ENCODE measurements around the gene TOR3A. TPM values are rescaled to one million over a fixed set of nuclear protein-coding genes. Genes with fewer than 3 reads are reported as not detected.
A peak's percentile ranks its signal among the peaks of the same experiment; 100 is the strongest.

Gene TOR3A
- polyA plus RNA-seq, 2 of the 4 experiments (the other 2 are of a cell fraction), result 30.7 to 44.5 TPM

DNA sequence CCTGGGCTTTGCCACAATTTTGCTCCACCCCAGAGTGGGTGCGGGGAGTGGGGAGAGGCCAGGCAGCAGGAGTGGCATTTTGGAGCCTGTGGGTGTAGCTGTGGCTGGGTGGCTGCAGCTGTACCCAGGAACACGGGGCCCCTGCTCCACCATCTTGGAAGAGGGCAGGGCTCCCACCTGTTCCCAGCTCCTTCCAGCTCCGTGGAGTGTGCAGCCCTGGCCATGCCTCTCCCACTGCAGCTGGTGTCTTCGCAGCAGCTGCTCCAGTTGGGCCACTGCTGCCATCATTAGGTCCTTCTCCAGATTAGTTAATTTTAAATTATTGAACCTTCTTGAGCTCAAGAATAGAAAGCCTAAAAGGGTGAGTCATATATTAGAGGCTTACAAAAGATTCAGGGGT is 38.6 kb upstream of the TOR3A start:
- DNase-seq (ENCODE audit: low read depth in 1 of 2, low spot score in 1 of 2) (no peak), ATAC-seq (no peak), FAIRE-seq (no peak)
- WGBS (ENCODE audit: missing lambda C conversion rate), result 90% methylated on average over 3 of the region's 4 CpGs
- no peak for TF ChIP-seq ZSCAN20 (CRISPR knock-in tag; IDR thresholded peaks at IDR 0.05)
- no peak for TF ChIP-seq MYC (IDR thresholded peaks at IDR 0.05; ENCODE audit: borderline replicate concordance, low read length)
- TF ChIP-seq, protein P1, sequence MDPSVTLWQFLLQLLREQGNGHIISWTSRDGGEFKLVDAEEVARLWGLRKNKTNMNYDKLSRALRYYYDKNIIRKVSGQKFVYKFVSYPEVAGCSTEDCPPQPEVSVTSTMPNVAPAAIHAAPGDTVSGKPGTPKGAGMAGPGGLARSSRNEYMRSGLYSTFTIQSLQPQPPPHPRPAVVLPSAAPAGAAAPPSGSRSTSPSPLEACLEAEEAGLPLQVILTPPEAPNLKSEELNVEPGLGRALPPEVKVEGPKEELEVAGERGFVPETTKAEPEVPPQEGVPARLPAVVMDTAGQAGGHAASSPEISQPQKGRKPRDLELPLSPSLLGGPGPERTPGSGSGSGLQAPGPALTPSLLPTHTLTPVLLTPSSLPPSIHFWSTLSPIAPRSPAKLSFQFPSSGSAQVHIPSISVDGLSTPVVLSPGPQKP (IDR thresholded peaks at IDR 0.05; ENCODE audit: low read depth, low read length), result no peak
- TF ChIP-seq RARB (CRISPR knock-in tag; IDR thresholded peaks at IDR 0.05), result no peak
- no peak for TF ChIP-seq JUNB (IDR thresholded peaks at IDR 0.05)
- TF ChIP-seq POLR2AphosphoS2 (conservative IDR thresholded peaks at IDR 0.05; ENCODE audit: low read length), result no peak
- TF ChIP-seq KDM5A (IDR thresholded peaks at IDR 0.05), result no peak
- TF ChIP-seq HOXB13 (CRISPR knock-in tag; IDR thresholded peaks at IDR 0.05; ENCODE audit: low read depth), result no peak
- no peak for TF ChIP-seq CHD4 (IDR thresholded peaks at IDR 0.05; ENCODE audit: borderline replicate concordance)
- no peak for TF ChIP-seq HEYL (CRISPR knock-in tag; IDR thresholded peaks at IDR 0.05)
- no peak for TF ChIP-seq MAZ (IDR thresholded peaks at IDR 0.05; ENCODE audit: borderline replicate concordance, low read depth, low read length)
- no peak for TF ChIP-seq RAD21 (conservative IDR thresholded peaks at IDR 0.05 in 1 of 2, IDR thresholded peaks at IDR 0.05 in 1 of 2)
- no peak for TF ChIP-seq EHF (CRISPR knock-in tag; IDR thresholded peaks at IDR 0.05)
- CTCF ChIA-PET, result interaction anchor here (0.9 to 4.3 kb wide), 4 partner anchors 35 to 512 kb away, joined by 3 to 14 read pairs (median 7); no protein-coding TSS in a partner anchor
- Histone ChIP-seq H3K9me3 (no peaks in the 10 kb centered on the region), H3K4me1 (peaks cover 23% of the 10 kb centered on the region), H3K4me2 (no peak overlapping the region), H3K4me3 (no peak overlapping the region), H3K27ac (no peak overlapping the region)
- POLR2A ChIA-PET, result no interaction called here

DNA sequence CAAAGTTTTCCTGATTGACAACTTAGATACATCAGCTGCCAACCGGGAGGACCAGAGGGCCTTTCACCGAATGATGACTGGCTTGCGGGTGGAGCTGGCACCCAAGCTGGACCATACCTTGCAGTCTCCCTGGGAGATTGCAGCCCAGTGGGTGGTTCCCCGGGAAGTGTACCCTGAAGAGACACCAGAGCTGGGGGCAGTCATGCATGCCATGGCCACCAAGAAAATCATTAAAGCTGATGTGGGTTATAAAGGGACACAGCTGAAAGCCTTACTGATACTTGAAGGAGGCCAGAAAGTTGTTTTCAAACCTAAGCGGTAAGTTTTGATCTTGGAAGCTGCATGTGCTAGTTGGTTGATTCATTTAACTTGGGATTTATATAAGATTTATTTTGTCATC is 38.0 kb upstream of the TOR3A start:
- ChIA-PET POLR2A (no interaction called here), CTCF (interaction anchor here (0.9 to 4.3 kb wide), 3 partner anchors 34 to 77 kb away, joined by 3 to 14 read pairs (median 10); no protein-coding TSS in a partner anchor)
- Histone ChIP-seq H3K9me3 (no peaks in the 10 kb centered on the region), H3K4me3 (no peak overlapping the region), H3K27ac (no peak overlapping the region), H3K4me2 (no peak overlapping the region), H3K4me1 (peaks cover 16% of the 10 kb centered on the region)
- WGBS (ENCODE audit: missing lambda C conversion rate), result 94% methylated on average over 5 of the region's 5 CpGs
- DNase-seq (ENCODE audit: low read depth in 1 of 2, low spot score in 1 of 2) (no peak), ATAC-seq (no peak), FAIRE-seq (no peak)
- TF ChIP-seq RNF2 (IDR thresholded peaks at IDR 0.05; ENCODE audit: borderline replicate concordance, low read depth), result no peak
- TF ChIP-seq, protein P2, sequence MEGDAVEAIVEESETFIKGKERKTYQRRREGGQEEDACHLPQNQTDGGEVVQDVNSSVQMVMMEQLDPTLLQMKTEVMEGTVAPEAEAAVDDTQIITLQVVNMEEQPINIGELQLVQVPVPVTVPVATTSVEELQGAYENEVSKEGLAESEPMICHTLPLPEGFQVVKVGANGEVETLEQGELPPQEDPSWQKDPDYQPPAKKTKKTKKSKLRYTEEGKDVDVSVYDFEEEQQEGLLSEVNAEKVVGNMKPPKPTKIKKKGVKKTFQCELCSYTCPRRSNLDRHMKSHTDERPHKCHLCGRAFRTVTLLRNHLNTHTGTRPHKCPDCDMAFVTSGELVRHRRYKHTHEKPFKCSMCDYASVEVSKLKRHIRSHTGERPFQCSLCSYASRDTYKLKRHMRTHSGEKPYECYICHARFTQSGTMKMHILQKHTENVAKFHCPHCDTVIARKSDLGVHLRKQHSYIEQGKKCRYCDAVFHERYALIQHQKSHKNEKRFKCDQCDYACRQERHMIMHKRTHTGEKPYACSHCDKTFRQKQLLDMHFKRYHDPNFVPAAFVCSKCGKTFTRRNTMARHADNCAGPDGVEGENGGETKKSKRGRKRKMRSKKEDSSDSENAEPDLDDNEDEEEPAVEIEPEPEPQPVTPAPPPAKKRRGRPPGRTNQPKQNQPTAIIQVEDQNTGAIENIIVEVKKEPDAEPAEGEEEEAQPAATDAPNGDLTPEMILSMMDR (IDR thresholded peaks at IDR 0.05), result no peak

DNA sequence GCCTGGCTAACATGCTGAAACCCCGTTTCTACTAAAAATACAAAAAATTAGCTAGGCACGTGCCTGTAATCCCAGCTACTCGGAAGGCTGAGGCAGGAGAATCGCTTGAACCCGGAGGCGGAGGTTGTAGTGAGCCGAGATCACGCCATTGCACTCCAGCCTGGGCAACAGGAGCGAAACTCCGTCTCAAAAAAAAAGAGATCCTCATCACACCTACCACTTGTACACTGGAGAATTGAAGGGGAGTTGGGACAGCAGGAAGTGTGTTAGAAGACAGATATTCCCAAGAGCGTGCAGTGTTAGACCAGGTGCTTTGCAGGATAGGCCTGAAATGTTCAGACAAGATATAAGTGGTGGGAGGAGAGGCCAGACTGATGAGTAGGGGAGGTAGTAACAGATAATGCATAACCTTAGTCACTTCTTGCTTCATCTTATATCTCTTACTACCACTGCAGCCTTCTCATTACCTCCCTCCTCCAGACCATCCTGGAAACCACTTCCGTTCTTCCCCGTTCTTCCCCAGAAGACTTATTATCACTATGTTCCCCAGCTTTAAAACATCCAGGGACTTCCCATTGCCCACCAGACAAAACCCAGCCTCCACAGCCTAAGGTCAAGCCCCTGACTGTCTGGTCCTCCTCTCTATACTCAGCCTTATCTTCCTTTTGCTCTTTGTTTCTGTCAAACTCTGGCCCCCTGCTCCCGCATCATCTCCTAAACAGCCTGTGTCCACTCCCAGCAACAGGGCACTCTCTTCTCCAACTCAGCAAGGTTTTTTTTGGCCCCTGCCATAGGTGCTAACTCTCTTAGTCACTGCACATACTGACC is 34.8 kb upstream of the TOR3A start:
- Histone ChIP-seq H3K27ac (peak overlapping the region in 1 of 2 experiments; percentile 35; a peak in 2 of 6 replicates), H3K4me1 (peaks cover 10% of the 10 kb centered on the region; the same call in 2 of the 3 replicates), H3K9me3 (no peaks in the 10 kb centered on the region), H3K4me2 (no peak overlapping the region), H3K4me3 (no peak overlapping the region)
- TF ChIP-seq RAD21 (conservative IDR thresholded peaks at IDR 0.05 in 1 of 2, IDR thresholded peaks at IDR 0.05 in 1 of 2), result no peak
- TF ChIP-seq PHF8 (IDR thresholded peaks at IDR 0.05; ENCODE audit: borderline replicate concordance, low read depth), result no peak
- TF ChIP-seq CHD4 (IDR thresholded peaks at IDR 0.05; ENCODE audit: borderline replicate concordance), result no peak
- TF ChIP-seq FOXS1 (CRISPR knock-in tag; IDR thresholded peaks at IDR 0.05), result no peak
- no peak for TF ChIP-seq POLR2A (IDR thresholded peaks at IDR 0.05; ENCODE audit: low read length)
- TF ChIP-seq, protein P3, sequence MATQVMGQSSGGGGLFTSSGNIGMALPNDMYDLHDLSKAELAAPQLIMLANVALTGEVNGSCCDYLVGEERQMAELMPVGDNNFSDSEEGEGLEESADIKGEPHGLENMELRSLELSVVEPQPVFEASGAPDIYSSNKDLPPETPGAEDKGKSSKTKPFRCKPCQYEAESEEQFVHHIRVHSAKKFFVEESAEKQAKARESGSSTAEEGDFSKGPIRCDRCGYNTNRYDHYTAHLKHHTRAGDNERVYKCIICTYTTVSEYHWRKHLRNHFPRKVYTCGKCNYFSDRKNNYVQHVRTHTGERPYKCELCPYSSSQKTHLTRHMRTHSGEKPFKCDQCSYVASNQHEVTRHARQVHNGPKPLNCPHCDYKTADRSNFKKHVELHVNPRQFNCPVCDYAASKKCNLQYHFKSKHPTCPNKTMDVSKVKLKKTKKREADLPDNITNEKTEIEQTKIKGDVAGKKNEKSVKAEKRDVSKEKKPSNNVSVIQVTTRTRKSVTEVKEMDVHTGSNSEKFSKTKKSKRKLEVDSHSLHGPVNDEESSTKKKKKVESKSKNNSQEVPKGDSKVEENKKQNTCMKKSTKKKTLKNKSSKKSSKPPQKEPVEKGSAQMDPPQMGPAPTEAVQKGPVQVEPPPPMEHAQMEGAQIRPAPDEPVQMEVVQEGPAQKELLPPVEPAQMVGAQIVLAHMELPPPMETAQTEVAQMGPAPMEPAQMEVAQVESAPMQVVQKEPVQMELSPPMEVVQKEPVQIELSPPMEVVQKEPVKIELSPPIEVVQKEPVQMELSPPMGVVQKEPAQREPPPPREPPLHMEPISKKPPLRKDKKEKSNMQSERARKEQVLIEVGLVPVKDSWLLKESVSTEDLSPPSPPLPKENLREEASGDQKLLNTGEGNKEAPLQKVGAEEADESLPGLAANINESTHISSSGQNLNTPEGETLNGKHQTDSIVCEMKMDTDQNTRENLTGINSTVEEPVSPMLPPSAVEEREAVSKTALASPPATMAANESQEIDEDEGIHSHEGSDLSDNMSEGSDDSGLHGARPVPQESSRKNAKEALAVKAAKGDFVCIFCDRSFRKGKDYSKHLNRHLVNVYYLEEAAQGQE (IDR thresholded peaks at IDR 0.05), result no peak
- TF ChIP-seq MAFK (IDR thresholded peaks at IDR 0.05; ENCODE audit: partially characterized antibody), result no peak
- no peak for TF ChIP-seq CEBPB (IDR thresholded peaks at IDR 0.05)
- no peak for TF ChIP-seq JUN (IDR thresholded peaks at IDR 0.05)
- TF ChIP-seq HOXB13 (CRISPR knock-in tag; IDR thresholded peaks at IDR 0.05; ENCODE audit: low read depth), result no peak
- no peak for TF ChIP-seq POLR2AphosphoS2 (conservative IDR thresholded peaks at IDR 0.05; ENCODE audit: low read length)
- peak; percentile 41 to 58; a peak in 5 of 6 replicates for ATAC-seq
- DNase-seq (ENCODE audit: low read depth in 1 of 2, low spot score in 1 of 2), result no peak
- CTCF ChIA-PET, result interaction anchor here (1.2 to 1.6 kb wide), 2 partner anchors 234 to 545 kb away, joined by 3 read pairs; no protein-coding TSS in a partner anchor
- 93% methylated on average over 14 of the region's 14 CpGs for WGBS (ENCODE audit: missing lambda C conversion rate)
- POLR2A ChIA-PET, result no interaction called here
- no peak for FAIRE-seq

Measured in A549 (cell line).